Fibroblast of mammary gland (primary cell): Measurements from ENCODE around the gene ASXL3.

Experiments
- DNase-seq: peaks from one replicate; pipeline ENCODE4 v3.0.0-alpha.2; 2010; ENCODE audit warnings: low read depth
- H3K4me3 ChIP-seq: 2 replicates; pipeline ENCODE4 v1.5.1; 2011; ENCODE audit warnings: low read depth, mild to moderate bottlenecking, low read length, moderate library complexity; ENCODE audit not compliant: control insufficient read depth
- CTCF ChIP-seq: conservative IDR thresholded peaks from 2 replicates; pipeline ENCODE4 v1.5.1; 2011; ENCODE audit warnings: low read depth, low read length, inconsistent platforms; ENCODE audit not compliant: control insufficient read depth, insufficient read depth

The ASXL3 gene

GRCh38 chr18:33577685-33578517, at the start of gene ASXL3:
TSS of gene ASXL3 (plus strand) at chr18:33578219. CDS start at chr18:33578632, 413 bp downstream.
- no peak for DNase-seq
- peak within 1 kb of the TSS; percentile 55 for H3K4me3 ChIP-seq
- TF ChIP-seq CTCF: no peak

GRCh38 chr18:33532978-33533377, 45.0 kb upstream of the ASXL3 start:
- no peak for DNase-seq
- no peak for TF ChIP-seq CTCF
- no peak overlapping the region for H3K4me3 ChIP-seq

GRCh38 chr18:33536904-33537303, 41.1 kb upstream of the ASXL3 start:
- H3K4me3 ChIP-seq: no peak overlapping the region
- no peak for TF ChIP-seq CTCF
- DNase-seq: no peak

- no peak for DNase-seq
- no peak overlapping the region for H3K4me3 ChIP-seq
- TF ChIP-seq CTCF: no peak
Measured at GRCh38 chr18:33538418-33539042, 39.5 kb upstream of the ASXL3 start.

GRCh38 chr18:33540392-33540791, 37.6 kb upstream of the ASXL3 start:
- H3K4me3 ChIP-seq: no peak overlapping the region
- no peak for DNase-seq
- no peak for TF ChIP-seq CTCF

GRCh38 chr18:33541316-33541715, 36.7 kb upstream of the ASXL3 start:
- no peak overlapping the region for H3K4me3 ChIP-seq
- no peak for TF ChIP-seq CTCF
- no peak for DNase-seq
